Measurements from ENCODE around the gene GABRB1. TPM values are rescaled to one million over a fixed set of nuclear protein-coding genes. Genes with fewer than 3 reads are reported as not detected.

GABRB1 gene
- total RNA-seq, 2 experiments from 2014 or later = not detected

DNA sequence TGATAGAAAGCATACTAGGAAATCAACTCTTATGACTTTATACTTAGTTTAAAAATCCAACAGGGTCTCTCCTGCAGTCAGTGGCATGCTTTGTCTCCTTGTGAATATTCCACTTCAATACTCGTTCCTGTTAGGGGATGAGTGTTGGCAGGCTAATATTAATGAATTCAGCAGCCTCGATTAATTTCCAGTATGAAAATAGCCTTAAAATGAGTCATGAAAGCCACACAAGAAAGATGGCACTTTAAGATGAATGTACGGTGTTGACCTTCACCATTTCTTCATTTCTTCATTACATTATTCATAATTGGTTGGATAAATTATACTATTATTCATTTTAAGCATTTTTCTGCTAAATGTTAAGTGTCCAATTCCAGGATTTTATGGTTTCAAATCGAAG lies 29.2 kb downstream of the GABRB1 start:
- CTCF ChIA-PET = no interaction called here
- ATAC-seq (no peak), DNase-seq (no peak)
- Mint-ChIP-seq H3K36me3 (no peaks in the 10 kb centered on the region), H3K27me3 (peaks cover 6% of the 10 kb centered on the region), H3K27ac (no peak overlapping the region), H3K4me1 (no peaks in the 10 kb centered on the region), H3K9me3 (ENCODE audit: low read depth) (no peaks in the 10 kb centered on the region), H3K4me3 (no peak overlapping the region)

DNA sequence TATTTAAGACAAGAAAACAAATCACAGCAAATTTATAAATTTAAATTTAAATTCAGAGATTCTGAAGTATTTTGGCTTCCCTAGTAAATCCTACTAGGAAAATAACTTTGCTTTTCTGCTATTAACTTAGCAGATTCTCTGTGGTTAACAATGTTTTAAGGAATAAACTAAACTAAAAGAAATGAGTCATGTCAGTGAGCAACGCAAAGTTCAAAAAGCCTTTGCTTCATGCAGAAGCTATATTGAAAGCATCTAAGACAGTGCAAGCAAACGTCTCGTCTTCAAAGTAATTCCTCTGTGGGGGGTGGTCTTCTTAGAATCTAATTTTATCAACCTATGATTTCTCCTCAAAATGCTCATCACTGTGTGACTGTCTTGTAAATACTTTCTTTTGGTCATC lies 30.1 kb downstream of the GABRB1 start:
- CTCF ChIA-PET = no interaction called here
- H3K36me3 Mint-ChIP-seq = no peaks in the 10 kb centered on the region
- DNase-seq (no peak), ATAC-seq (no peak)
- H3K27me3 Mint-ChIP-seq = peaks cover 6% of the 10 kb centered on the region
- H3K4me1 Mint-ChIP-seq = no peaks in the 10 kb centered on the region
- no peak overlapping the region for H3K4me3 Mint-ChIP-seq
- H3K9me3 Mint-ChIP-seq (ENCODE audit: low read depth) = no peaks in the 10 kb centered on the region
- no peak overlapping the region for H3K27ac Mint-ChIP-seq

GRCh38 chr4:47065051-47065481 lies 33.7 kb downstream of the GABRB1 start:
- H3K27me3 Mint-ChIP-seq = peaks cover 6% of the 10 kb centered on the region
- no peak overlapping the region for H3K27ac Mint-ChIP-seq
- DNase-seq (no peak), ATAC-seq (no peak)
- H3K4me3 Mint-ChIP-seq = no peak overlapping the region
- CTCF ChIA-PET = no interaction called here
- no peaks in the 10 kb centered on the region for H3K36me3 Mint-ChIP-seq
- H3K9me3 Mint-ChIP-seq (ENCODE audit: low read depth) = no peaks in the 10 kb centered on the region
- peaks cover 2% of the 10 kb centered on the region for H3K4me1 Mint-ChIP-seq

GRCh38 chr4:47068986-47069385 lies 37.6 kb downstream of the GABRB1 start:
- CTCF ChIA-PET = no interaction called here
- ATAC-seq (no peak), DNase-seq (no peak)
- H3K36me3 Mint-ChIP-seq = no peaks in the 10 kb centered on the region
- no peak overlapping the region for H3K27ac Mint-ChIP-seq
- H3K4me1 Mint-ChIP-seq = peaks cover 2% of the 10 kb centered on the region
- H3K9me3 Mint-ChIP-seq (ENCODE audit: low read depth) = no peaks in the 10 kb centered on the region
- no peak overlapping the region for H3K4me3 Mint-ChIP-seq
- no peaks in the 10 kb centered on the region for H3K27me3 Mint-ChIP-seq

DNA sequence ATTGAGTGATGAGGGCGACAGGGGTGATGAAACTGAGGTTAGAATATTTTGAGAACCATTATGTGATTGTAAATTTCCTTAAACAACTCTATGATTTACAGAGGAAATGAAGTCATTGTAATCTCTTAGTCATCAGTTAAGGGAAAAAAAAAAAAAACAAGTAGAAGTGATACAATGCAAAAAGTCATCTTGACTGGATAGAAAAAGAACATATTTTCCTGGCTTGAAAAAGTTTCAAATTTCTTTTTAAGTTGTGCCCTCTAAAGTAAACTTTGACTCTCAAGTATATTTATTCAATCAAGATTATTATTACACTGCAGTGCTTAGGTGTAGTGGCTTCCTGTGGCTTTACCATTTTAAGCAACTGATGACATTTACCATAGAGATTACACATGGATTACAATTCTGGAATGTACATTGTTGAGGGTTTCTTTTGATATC lies 40.6 kb downstream of the GABRB1 start:
- DNase-seq = no peak
- CTCF ChIA-PET = no interaction called here
- H3K27me3 Mint-ChIP-seq = no peaks in the 10 kb centered on the region
- H3K27ac Mint-ChIP-seq = no peak overlapping the region
- peaks cover 2% of the 10 kb centered on the region for H3K4me1 Mint-ChIP-seq
- no peak for ATAC-seq
- H3K4me3 Mint-ChIP-seq = no peak overlapping the region
- H3K36me3 Mint-ChIP-seq = no peaks in the 10 kb centered on the region
- no peaks in the 10 kb centered on the region for H3K9me3 Mint-ChIP-seq (ENCODE audit: low read depth)

- Mint-ChIP-seq H3K4me3 (no peak overlapping the region), H3K36me3 (no peaks in the 10 kb centered on the region), H3K27me3 (no peaks in the 10 kb centered on the region), H3K9me3 (ENCODE audit: low read depth) (no peaks in the 10 kb centered on the region), H3K27ac (no peak overlapping the region), H3K4me1 (peaks cover 2% of the 10 kb centered on the region)
- CTCF ChIA-PET = no interaction called here
- no peak for ATAC-seq
- no peak for DNase-seq
Measured at GRCh38 chr4:47073647-47074046, 42.3 kb downstream of the GABRB1 start.

- no peaks in the 10 kb centered on the region for H3K36me3 Mint-ChIP-seq
- no peaks in the 10 kb centered on the region for H3K4me1 Mint-ChIP-seq
- H3K9me3 Mint-ChIP-seq (ENCODE audit: low read depth) = no peaks in the 10 kb centered on the region
- no peak for DNase-seq
- no peak overlapping the region for H3K4me3 Mint-ChIP-seq
- CTCF ChIA-PET = no interaction called here
- H3K27ac Mint-ChIP-seq = no peak overlapping the region
- no peak for ATAC-seq
- H3K27me3 Mint-ChIP-seq = no peaks in the 10 kb centered on the region
Measured at GRCh38 chr4:47074816-47075215, 43.4 kb downstream of the GABRB1 start.

- Mint-ChIP-seq H3K4me3 (no peak overlapping the region), H3K9me3 (ENCODE audit: low read depth) (no peaks in the 10 kb centered on the region), H3K27me3 (no peaks in the 10 kb centered on the region), H3K27ac (no peak overlapping the region), H3K4me1 (no peaks in the 10 kb centered on the region), H3K36me3 (no peaks in the 10 kb centered on the region)
- CTCF ChIA-PET = no interaction called here
- no peak for DNase-seq
- no peak for ATAC-seq
Measured at GRCh38 chr4:47075262-47075661, 43.9 kb downstream of the GABRB1 start.

- CTCF ChIA-PET = interaction anchor here (1.6 kb wide), 1 partner anchor 12 kb away, joined by 3 read pairs; no protein-coding TSS in a partner anchor
- H3K27ac Mint-ChIP-seq = no peak overlapping the region
- H3K27me3 Mint-ChIP-seq = no peaks in the 10 kb centered on the region
- H3K4me1 Mint-ChIP-seq = no peaks in the 10 kb centered on the region
- ATAC-seq (no peak), DNase-seq (no peak)
- H3K36me3 Mint-ChIP-seq = no peaks in the 10 kb centered on the region
- H3K9me3 Mint-ChIP-seq (ENCODE audit: low read depth) = no peaks in the 10 kb centered on the region
- no peak overlapping the region for H3K4me3 Mint-ChIP-seq
Measured at GRCh38 chr4:47075919-47076318, 44.6 kb downstream of the GABRB1 start.

- Mint-ChIP-seq H3K9me3 (ENCODE audit: low read depth) (no peaks in the 10 kb centered on the region), H3K4me1 (no peaks in the 10 kb centered on the region), H3K36me3 (no peaks in the 10 kb centered on the region), H3K27me3 (peaks cover 7% of the 10 kb centered on the region), H3K4me3 (no peak overlapping the region), H3K27ac (no peak overlapping the region)
- ATAC-seq (no peak), DNase-seq (no peak)
- CTCF ChIA-PET = no interaction called here
Measured at GRCh38 chr4:47084111-47084510, 52.7 kb downstream of the GABRB1 start.

DNA sequence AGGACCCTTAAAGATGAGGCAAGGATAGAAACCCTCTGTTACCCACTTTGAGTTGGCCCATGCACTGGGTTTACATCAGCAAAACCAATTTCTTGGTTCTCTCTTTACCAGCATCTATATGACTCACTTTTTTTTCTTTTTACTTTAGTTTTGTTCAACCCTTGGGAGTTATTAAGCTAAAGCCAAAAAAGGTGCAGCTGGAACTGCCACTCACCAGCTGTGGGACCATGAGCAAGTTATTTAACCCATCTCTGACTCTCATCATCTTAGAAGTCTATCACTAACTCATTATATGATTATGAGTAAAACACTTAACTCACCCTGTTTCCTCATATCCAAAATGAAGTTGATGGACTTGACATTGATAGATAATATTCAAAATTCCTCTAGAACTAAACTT lies 53.4 kb downstream of the GABRB1 start:
- H3K27me3 Mint-ChIP-seq = peaks cover 7% of the 10 kb centered on the region
- ATAC-seq (no peak), DNase-seq (no peak)
- no peak overlapping the region for H3K27ac Mint-ChIP-seq
- no peaks in the 10 kb centered on the region for H3K9me3 Mint-ChIP-seq (ENCODE audit: low read depth)
- H3K4me3 Mint-ChIP-seq = no peak overlapping the region
- CTCF ChIA-PET = no interaction called here
- H3K36me3 Mint-ChIP-seq = no peaks in the 10 kb centered on the region
- H3K4me1 Mint-ChIP-seq = no peaks in the 10 kb centered on the region

- Mint-ChIP-seq H3K9me3 (ENCODE audit: low read depth) (no peaks in the 10 kb centered on the region), H3K27ac (no peak overlapping the region), H3K36me3 (no peaks in the 10 kb centered on the region), H3K27me3 (peaks cover 7% of the 10 kb centered on the region), H3K4me1 (no peaks in the 10 kb centered on the region), H3K4me3 (no peak overlapping the region)
- CTCF ChIA-PET = interaction anchor here (0.9 kb wide), 2 partner anchors 11 to 35 kb away, joined by 3 read pairs; no protein-coding TSS in a partner anchor
- ATAC-seq (no peak), DNase-seq (no peak)
Measured at GRCh38 chr4:47088298-47088697, 56.9 kb downstream of the GABRB1 start.

GRCh38 chr4:47095884-47096283 lies 64.5 kb downstream of the GABRB1 start:
- H3K4me3 Mint-ChIP-seq = no peak overlapping the region
- no peaks in the 10 kb centered on the region for H3K27me3 Mint-ChIP-seq
- no peak overlapping the region for H3K27ac Mint-ChIP-seq
- ATAC-seq (no peak), DNase-seq (no peak)
- no peaks in the 10 kb centered on the region for H3K9me3 Mint-ChIP-seq (ENCODE audit: low read depth)
- H3K36me3 Mint-ChIP-seq = no peaks in the 10 kb centered on the region
- CTCF ChIA-PET = no interaction called here
- no peaks in the 10 kb centered on the region for H3K4me1 Mint-ChIP-seq

DNA sequence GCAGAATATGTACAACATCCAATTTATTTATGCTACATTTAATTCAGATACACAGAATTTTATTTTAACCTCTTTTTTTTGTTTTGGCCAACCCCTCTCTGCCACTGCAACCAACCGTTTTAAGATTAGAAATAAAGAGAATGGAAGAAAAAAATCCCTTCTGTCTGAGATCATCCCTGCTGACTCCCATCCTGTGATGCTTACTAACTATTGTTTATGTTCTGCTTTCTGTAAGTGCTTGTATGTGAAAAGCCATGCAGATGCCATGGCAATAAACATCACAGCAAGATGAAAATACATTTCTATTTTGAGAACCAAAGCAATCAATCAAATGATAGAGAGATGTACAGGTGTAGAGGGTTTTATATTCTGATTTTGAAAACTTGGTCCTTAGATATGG lies 70.1 kb downstream of the GABRB1 start:
- no peaks in the 10 kb centered on the region for H3K4me1 Mint-ChIP-seq
- no peak overlapping the region for H3K27ac Mint-ChIP-seq
- H3K36me3 Mint-ChIP-seq = no peaks in the 10 kb centered on the region
- H3K9me3 Mint-ChIP-seq (ENCODE audit: low read depth) = no peaks in the 10 kb centered on the region
- peaks cover 18% of the 10 kb centered on the region for H3K27me3 Mint-ChIP-seq
- ATAC-seq = no peak
- no peak for DNase-seq
- CTCF ChIA-PET = no interaction called here
- no peak overlapping the region for H3K4me3 Mint-ChIP-seq

GRCh38 chr4:47104986-47105385 lies 73.6 kb downstream of the GABRB1 start:
- Mint-ChIP-seq H3K27me3 (peaks cover 28% of the 10 kb centered on the region), H3K4me1 (no peaks in the 10 kb centered on the region), H3K4me3 (no peak overlapping the region), H3K27ac (no peak overlapping the region), H3K36me3 (no peaks in the 10 kb centered on the region), H3K9me3 (ENCODE audit: low read depth) (no peaks in the 10 kb centered on the region)
- ATAC-seq = no peak
- CTCF ChIA-PET = no interaction called here
- no peak for DNase-seq
